ENCODE results near the gene AQP5. TPM values are rescaled to one million over a fixed set of nuclear protein-coding genes. Genes with fewer than 3 reads are reported as not detected.

The AQP5 gene
- total RNA-seq, 4 donors from 2014 or later = 2.3 TPM; not detected in 3

DNA sequence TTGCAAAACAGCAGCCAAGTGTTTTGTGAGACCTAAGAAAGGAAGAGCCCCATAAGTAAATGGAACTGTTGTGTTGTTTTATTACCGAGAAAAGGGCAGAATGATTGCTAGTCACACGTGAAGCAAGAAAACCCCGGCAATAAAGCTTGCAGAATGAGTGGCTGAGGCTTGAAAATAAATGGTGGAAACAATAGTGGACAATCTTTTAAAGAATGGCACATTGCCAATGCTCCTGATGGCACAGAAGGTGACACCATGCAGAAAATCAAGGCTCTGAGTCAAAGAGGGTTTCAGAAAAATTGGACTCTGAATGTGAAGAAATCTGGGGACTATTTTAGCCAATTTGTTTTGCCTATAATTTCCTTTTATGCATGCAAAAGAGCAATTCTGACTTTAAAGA lies 15.2 kb upstream of the AQP5 start:
- no peak for TF ChIP-seq POLR2A (IDR thresholded peaks at IDR 0.05)
- TF ChIP-seq, protein P1, sequence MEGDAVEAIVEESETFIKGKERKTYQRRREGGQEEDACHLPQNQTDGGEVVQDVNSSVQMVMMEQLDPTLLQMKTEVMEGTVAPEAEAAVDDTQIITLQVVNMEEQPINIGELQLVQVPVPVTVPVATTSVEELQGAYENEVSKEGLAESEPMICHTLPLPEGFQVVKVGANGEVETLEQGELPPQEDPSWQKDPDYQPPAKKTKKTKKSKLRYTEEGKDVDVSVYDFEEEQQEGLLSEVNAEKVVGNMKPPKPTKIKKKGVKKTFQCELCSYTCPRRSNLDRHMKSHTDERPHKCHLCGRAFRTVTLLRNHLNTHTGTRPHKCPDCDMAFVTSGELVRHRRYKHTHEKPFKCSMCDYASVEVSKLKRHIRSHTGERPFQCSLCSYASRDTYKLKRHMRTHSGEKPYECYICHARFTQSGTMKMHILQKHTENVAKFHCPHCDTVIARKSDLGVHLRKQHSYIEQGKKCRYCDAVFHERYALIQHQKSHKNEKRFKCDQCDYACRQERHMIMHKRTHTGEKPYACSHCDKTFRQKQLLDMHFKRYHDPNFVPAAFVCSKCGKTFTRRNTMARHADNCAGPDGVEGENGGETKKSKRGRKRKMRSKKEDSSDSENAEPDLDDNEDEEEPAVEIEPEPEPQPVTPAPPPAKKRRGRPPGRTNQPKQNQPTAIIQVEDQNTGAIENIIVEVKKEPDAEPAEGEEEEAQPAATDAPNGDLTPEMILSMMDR (IDR thresholded peaks at IDR 0.05) = no peak
- DNase-seq = no peak
- no peaks in the 10 kb centered on the region for H3K4me1 ChIP-seq
- H3K27ac ChIP-seq = no peak overlapping the region
- no peaks in the 10 kb centered on the region for H3K36me3 ChIP-seq
- H3K27me3 ChIP-seq = no peaks in the 10 kb centered on the region
- intact Hi-C loops (cut with DNase I; ENCODE audit: low total_unique reads) = no loop called here
- H3K4me3 ChIP-seq = no peak overlapping the region
- no peaks in the 10 kb centered on the region for H3K9me3 ChIP-seq

DNA sequence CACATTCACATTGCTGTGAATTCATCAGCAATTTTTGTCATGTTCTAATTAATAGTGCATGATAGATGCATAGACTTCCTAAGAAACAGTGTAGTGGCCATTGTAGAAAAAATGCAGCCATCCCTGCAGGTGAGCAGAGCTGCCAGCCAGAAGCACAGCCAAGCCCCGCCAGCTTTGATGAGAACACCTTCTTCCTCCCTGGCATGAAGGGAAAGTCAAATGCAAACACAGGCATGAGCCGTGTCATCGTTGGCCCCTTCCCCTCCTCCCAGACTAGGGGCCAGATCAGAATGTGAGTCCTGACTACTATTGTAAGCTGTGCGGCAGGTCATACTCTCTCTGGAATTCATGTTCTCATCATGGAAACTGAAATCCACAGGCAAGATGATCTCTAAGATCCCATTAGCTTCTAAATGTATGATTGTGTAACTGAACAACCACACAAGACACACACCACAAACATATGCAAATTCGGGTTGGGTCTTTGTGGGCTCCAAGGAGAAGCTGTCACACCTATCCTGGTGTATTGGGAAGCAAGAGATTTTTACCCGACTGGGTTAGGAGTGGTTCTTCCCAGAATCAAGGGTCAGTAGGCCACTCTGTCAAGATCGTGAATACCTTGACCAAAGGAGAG lies 14.0 kb upstream of the AQP5 start:
- DNase-seq = no peak
- Histone ChIP-seq H3K27me3 (no peaks in the 10 kb centered on the region), H3K4me3 (no peak overlapping the region), H3K27ac (no peak overlapping the region), H3K4me1 (no peaks in the 10 kb centered on the region), H3K36me3 (no peaks in the 10 kb centered on the region), H3K9me3 (no peaks in the 10 kb centered on the region)
- no peak for TF ChIP-seq POLR2A (IDR thresholded peaks at IDR 0.05)
- TF ChIP-seq, protein P1 (IDR thresholded peaks at IDR 0.05) = no peak
- intact Hi-C loops (cut with DNase I; ENCODE audit: low total_unique reads) = no loop called here

DNA sequence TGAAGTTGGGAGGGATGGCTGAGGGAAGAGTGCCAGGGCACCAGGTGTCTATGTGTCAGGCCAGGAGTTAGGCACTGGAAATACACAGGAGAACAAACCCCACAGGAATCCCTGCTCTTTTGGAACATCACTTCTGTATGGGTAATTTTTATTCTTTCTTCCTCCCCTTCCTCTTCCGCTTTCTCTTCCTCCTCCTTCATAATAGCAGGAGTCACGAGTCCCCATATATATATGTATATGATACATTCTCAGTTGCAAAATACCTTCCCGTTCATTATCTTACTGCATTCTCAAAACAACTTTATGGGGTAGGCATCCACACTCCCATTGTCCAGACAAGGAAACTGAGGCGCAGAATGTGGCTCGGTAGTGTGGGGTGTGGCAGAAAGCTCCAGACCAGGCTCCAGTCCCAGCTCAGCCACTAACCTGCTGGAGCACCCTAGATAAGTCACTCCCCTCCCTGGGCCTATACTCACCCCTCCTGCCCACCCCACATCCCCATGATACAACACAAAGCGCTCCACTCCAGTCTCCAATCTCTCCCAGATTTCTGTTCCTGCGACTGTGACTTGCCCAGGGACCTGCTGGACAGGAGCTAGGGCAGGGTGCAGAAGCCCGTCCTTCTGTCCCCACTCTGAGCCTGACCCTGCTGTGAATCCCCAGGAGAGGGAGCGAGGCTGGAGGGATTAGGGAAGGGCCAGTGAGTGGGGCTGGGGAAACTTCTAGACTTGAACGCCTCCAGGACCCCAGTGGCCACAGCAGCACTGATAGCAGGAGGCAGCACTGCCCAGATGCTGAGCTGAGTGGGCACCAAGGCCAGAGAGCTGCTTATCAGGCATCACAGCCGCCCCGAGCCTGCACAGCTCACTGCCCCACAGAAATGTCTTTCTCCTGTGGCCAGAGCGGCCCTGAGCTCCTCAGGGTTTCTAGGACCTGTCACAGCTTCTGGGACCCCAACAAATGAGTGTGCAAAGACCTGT lies 12.5 kb upstream of the AQP5 start:
- intact Hi-C loops (cut with DNase I; ENCODE audit: low total_unique reads) = no loop called here
- H3K27me3 ChIP-seq = no peaks in the 10 kb centered on the region
- H3K36me3 ChIP-seq = no peaks in the 10 kb centered on the region
- no peaks in the 10 kb centered on the region for H3K9me3 ChIP-seq
- H3K4me1 ChIP-seq = no peaks in the 10 kb centered on the region
- DNase-seq = no peak
- H3K4me3 ChIP-seq = no peak overlapping the region
- H3K27ac ChIP-seq = no peak overlapping the region
- TF ChIP-seq, protein P1 (IDR thresholded peaks at IDR 0.05) = no peak
- TF ChIP-seq POLR2A (IDR thresholded peaks at IDR 0.05) = no peak

DNA sequence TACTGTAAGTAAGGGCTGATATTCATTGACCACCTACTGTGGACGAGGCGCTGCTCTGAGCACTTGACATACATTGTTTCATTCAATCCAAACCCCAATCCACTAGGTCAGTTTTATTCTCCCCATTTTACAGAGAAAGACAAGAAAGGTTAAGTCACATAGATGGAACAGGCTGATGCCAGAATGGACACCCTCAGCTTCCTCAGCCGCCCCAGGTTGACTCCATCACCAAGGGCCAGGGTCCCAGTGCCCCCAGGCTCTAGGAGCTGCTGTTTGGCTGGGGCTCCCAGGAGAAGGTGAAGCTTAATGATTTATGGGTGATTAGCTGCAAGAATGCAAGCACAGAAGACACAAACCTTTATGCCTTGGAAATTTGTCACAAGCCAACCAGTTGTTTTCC lies 11.8 kb upstream of the AQP5 start:
- H3K27me3 ChIP-seq = no peaks in the 10 kb centered on the region
- H3K4me3 ChIP-seq = no peak overlapping the region
- TF ChIP-seq, protein P1 (IDR thresholded peaks at IDR 0.05) = no peak
- no peak for TF ChIP-seq POLR2A (IDR thresholded peaks at IDR 0.05)
- H3K9me3 ChIP-seq = no peaks in the 10 kb centered on the region
- no peak overlapping the region for H3K27ac ChIP-seq
- intact Hi-C loops (cut with DNase I; ENCODE audit: low total_unique reads) = no loop called here
- no peak for DNase-seq
- H3K36me3 ChIP-seq = no peaks in the 10 kb centered on the region
- no peaks in the 10 kb centered on the region for H3K4me1 ChIP-seq
